CD1c-positive myeloid dendritic cell (primary cell): Measurements from ENCODE around the gene CD244.

Experiments
- DNase-seq: peaks from one replicate; pipeline ENCODE4 v3.0.0-alpha.2; 2016; ENCODE audit errors: extremely low spot score

CD244 gene

GRCh38 chr1:160844447-160845232 lies 18.0 kb downstream of the CD244 start:
- DNase-seq, result no peak

DNA sequence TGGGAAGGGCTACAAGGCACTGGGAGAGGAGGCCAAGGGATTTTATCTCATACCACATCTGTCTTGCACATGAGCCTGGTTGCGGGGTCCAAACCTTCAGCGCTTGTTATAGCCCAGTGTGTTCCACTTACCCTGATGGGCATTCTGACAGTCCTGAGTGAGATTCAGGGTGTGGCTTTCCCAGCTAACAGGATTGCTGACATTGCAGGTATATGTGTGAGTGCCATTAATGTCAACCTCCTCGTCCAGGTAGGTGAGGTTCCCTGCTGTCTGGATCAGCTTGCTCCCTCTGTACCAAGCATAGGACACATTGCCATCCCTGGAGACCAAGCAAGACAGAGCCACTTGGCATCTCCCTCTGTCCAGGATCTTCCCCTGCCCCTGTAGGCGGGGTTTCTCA lies 21.6 kb downstream of the CD244 start:
- no peak for DNase-seq

DNA sequence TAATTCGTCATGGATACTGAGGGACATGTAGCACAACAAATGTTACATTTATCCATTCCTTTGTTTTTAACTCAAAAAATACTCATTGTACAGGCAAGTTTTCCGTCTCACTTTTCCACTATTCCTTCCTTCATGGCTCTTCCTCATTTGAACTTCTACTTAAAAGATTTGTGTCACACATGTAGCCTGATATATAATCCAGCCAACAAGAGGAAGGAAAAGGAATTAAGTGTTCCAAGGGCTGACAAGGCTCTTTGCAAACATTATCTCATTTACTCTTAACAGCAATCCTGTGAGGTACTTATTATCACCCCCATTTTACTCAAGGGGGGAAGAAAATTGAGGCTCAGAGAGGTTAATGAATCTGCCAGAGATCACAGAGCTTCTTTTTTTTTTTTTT lies 22.9 kb downstream of the CD244 start:
- no peak for DNase-seq

- no peak for DNase-seq
Measured at GRCh38 chr1:160838888-160839287, 23.8 kb downstream of the CD244 start.

DNA sequence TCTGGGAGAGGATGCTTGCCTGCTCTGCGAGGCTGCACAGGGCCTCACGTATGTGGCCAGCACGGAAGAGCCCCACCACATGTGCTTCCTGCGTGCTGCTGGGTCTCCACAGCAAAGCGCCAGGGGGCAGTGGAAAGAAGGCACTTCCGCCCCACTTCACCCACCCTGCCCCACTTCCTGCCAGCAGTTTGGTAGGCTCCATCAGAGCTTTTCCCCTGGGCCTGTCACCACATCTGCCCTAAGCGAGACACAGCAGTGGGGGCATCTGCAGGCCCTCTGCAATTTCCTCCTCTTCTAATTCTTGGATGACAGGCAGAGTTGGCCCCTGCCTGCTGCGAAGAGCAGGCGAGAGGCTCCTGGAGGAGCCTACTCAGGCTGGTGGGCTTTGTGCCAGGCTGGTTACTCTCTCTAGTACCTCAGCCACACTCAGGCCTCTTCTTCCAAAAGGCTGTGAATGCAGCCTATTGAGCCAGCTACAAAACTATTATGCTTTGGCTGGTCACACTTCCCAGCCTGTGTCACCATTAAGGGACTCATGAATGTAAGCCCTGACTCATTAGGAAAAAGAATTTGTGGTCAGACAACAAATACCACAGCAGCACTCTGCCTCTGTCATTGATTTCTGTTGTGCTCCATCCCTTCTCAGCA lies 25.0 kb downstream of the CD244 start:
- DNase-seq, result peak; percentile 61

DNA sequence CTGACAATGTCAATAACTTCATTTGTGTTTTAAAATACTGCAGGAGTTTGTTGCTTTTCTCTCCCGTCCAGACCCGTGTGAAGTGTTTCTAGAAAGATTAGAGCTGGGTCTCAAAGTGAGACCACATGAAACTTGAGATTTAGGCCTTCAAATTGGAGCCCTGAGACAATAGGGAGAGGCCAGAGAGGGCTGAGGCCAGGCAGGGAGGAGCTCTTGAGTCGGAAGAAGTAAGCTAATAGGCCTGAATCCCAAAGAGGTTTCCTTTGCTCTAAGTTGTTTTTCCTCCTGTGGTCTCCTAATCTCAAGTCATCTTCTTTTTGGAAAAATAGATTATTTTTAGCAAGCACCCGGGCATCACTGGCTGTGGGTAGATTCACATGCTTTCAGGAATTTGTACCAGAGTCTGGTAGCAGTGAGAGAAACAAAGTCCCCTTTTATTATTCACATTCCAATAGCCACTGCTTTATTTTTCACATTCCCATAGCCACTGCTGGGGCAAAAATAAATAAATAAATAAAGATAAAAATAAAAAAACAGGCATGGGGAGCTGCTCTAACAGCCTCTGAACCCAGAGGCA lies 25.6 kb downstream of the CD244 start:
- DNase-seq, result no peak

DNA sequence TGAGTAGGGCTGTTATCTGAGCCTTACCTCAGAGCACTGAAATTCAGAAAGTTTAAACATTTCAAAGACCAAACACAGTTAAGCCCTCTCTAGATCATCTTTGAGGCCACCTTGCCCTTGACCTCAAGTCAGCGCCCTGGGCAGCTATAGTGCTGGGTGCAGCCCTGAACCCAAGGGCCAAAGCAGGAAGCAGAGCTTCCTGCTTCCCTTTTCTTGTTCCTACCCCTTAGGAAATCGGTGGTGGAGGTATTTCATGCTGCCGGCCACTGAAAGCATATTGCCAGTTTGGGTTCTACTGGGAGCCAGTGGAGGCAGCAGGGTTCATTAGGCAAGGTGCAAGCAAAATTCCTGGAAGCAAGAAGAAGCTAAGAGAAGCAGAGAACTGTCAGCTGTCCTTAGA lies 26.1 kb downstream of the CD244 start:
- peak; percentile 49 for DNase-seq

DNA sequence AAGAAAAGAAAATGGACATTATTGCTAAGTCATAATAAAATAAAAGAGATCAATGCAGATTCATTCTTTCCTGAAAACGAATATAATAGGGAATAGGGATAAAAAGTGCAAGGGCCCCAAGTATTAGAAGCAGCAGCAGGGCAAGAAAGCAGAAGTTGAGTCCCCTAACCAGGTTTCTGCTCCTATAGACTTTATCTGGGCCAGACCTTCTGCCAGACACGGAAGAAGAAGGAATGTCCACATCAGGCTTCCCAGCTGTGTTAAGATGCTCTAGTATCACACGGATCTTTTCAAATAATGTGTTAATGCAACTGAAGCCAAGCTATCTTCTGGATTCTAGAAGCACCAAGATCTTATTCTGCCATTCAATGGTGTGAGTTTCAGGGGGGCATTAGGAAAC lies 26.9 kb downstream of the CD244 start:
- no peak for DNase-seq

GRCh38 chr1:160834945-160835565 lies 27.6 kb downstream of the CD244 start:
- DNase-seq, result peak; percentile 68

- DNase-seq, result peak; percentile 67
Measured at GRCh38 chr1:160830321-160831153, 32.1 kb downstream of the CD244 start.

DNA sequence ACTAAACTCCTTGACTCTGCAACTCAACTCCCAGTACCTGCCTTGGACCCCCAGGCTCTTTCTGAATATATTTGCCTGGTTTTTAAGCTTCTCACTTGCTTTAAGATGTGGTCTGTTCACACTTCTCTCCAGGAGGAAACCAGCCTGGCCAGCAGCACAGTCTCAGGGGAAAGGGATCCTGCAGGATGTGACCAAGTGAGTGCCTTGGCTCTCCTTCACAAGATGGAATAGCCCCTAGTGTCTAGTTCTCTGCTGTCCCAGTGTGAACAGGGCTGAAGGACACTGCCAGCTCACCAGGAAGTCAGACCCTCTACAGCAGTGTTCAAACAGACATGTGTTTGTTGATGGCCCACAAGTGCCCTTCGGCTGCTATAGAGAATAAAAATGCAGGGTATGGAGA lies 32.9 kb downstream of the CD244 start:
- no peak for DNase-seq

DNA sequence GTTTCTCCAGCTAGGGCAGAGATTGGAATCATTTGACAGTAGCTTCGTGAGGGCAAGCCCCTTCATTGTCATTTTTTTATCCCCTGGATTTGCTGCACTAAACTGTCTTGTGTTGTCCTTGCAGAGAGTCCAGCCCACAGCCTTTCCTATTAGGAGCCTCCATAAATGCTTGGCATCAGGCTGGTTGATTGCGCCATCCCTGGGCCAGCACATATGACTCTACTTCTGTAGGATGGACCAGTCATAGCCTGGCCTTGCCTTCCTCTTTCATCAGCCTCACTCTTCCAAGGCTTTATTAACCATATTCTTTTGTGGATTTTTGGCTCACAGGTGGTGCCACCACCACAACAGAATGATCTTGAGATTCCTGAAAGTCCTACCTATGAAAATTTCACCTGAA lies 35.3 kb downstream of the CD244 start:
- DNase-seq, result peak; percentile 58

DNA sequence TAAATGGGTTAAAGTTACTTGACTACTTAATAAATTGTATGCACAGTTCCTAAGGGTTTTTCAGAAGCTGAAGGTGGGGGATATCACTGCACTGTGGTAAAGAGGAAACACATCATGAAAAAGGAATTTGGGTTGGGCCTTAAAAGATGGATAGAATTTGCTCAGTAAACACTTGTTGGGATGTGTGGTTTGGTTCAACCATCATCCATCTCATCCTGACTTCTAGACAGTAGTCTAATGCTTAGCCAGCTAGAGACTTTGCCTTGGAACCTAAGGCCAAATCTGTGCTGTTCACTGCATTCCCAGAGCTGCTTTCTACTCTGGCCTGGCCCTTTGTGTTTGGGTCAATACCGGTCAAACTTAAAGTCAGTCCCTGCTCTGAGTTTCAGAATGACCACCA lies 36.1 kb downstream of the CD244 start:
- DNase-seq, result no peak

GRCh38 chr1:160823296-160823695 lies 39.4 kb downstream of the CD244 start:
- DNase-seq, result no peak

- no peak for DNase-seq
Measured at GRCh38 chr1:160821627-160822026, 41.1 kb downstream of the CD244 start.

DNA sequence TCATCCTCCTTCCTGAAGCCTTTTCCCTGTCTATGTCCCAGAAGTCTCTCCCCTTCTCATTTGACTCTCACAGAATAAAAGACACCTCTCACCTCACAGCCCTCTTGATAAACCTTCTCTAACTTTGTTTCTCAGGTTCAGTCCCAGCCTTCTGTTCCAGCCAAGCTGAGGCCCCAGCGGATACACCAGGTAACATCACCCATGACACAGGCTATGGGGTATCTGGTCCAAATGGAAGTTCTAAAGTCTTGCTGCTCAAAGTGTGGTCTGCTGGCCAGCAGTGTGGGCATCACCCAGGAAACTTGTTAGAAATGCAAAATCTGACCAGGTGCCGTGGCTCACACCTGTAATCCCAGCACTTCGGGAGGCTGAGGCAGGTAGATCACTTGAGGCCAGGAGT lies 43.5 kb downstream of the CD244 start:
- no peak for DNase-seq

- no peak for DNase-seq
Measured at GRCh38 chr1:160818207-160818937, 44.3 kb downstream of the CD244 start.

GRCh38 chr1:160814856-160815255 lies 47.8 kb downstream of the CD244 start:
- DNase-seq, result no peak

DNA sequence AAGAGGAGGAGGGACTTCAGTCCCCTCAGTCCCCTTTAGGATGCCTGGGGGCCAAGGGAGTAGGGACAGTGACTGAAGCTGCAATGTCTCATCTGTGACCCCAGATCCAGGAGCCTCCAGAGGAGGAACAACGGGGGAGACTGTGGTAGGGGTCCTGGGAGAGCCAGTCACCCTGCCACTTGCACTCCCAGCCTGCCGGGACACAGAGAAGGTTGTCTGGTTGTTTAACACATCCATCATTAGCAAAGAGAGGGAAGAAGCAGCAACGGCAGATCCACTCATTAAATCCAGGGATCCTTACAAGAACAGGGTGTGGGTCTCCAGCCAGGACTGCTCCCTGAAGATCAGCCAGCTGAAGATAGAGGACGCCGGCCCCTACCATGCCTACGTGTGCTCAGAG lies 48.4 kb downstream of the CD244 start:
- DNase-seq, result no peak

DNA sequence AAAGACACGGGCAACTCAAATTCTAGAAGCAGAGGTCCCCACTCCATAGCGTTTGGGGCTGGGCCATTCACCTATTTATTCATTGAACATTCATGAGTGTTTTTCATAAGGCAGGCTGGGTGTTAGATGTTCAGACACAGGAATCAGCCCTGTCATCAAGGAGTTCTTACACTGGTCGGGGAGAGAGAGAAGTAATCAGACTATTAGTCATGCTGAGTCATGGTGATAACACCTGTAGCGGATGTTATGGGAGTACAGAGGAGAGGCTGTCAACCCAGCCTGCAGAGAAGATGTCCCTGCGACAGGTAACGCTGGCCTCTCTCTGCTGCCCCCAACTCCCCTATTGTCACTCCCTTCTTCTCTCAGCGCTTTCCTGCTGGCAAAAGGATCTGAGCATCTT lies 49.5 kb downstream of the CD244 start:
- DNase-seq, result no peak

DNA sequence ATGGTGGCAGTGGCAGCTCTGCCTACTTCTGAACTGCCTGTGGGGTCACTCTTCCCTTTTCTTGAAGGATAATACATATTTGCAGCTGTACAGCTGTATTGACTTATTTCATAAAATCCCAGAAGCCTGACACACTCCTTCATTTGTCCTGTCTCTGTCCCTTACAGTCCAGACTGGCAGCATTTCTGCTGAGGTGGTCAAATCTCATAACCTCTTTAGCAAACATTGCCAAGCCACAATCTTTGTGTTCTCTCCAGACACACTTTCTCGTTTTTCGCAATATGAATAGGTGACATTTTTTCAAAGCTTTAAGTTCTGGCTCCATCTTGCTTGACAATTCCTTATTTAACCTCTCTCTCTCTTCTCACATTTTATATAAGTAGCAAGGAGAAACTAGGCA lies 51.5 kb downstream of the CD244 start:
- no peak for DNase-seq
